NCI-H146 treated with DMSO at 0.1 percent for 48 hours (cell line): ENCODE results near the gene KLF1.
A peak's percentile ranks its signal among the peaks of the same experiment; 100 is the strongest.
"Not testable (repeated sequence)": the region's sequence is repeated elsewhere in the genome, so short reads cannot be mapped to it uniquely, and the experiment has no call there.

Source experiments
- DNase-seq: peaks from one replicate; lab custom pipeline; 2025; ENCODE audit not compliant: unreplicated experiment; lab: John Stamatoyannopoulos, UW

KLF1 gene

GRCh38 chr19:12868540-12869112, 18.4 kb downstream of the KLF1 start:
- no peak for DNase-seq

GRCh38 chr19:12867120-12868099, 19.6 kb downstream of the KLF1 start:
- DNase-seq = no peak

- no peak for DNase-seq
These were observed 20.4 kb downstream of the KLF1 start for GRCh38 chr19:12866416-12867119.

- no peak for DNase-seq
These were observed 21.1 kb downstream of the KLF1 start for GRCh38 chr19:12865746-12866415.

GRCh38 chr19:12864721-12865715, 22.0 kb downstream of the KLF1 start:
- DNase-seq = no peak

GRCh38 chr19:12864143-12864542, 22.9 kb downstream of the KLF1 start:
- no peak for DNase-seq

- DNase-seq = no peak
These were observed 27.5 kb downstream of the KLF1 start for GRCh38 chr19:12859546-12859945.

GRCh38 chr19:12858041-12858928, 28.7 kb downstream of the KLF1 start:
- DNase-seq = no peak

- DNase-seq = no peak
These were observed 30.3 kb downstream of the KLF1 start for GRCh38 chr19:12856653-12857052.

- peak; percentile 38 for DNase-seq
These were observed 39.6 kb downstream of the KLF1 start for GRCh38 chr19:12847159-12848139.

- DNase-seq = not testable (repeated sequence)
These were observed 40.4 kb downstream of the KLF1 start for GRCh38 chr19:12846613-12847012.

GRCh38 chr19:12843999-12844732, 42.8 kb downstream of the KLF1 start:
- DNase-seq = no peak

- no peak for DNase-seq
These were observed 43.7 kb downstream of the KLF1 start for GRCh38 chr19:12843328-12843727.

GRCh38 chr19:12842511-12842910, 44.5 kb downstream of the KLF1 start:
- no peak for DNase-seq

- no peak for DNase-seq
These were observed 45.9 kb downstream of the KLF1 start for GRCh38 chr19:12841094-12841493.

- no peak for DNase-seq
These were observed 46.6 kb downstream of the KLF1 start for GRCh38 chr19:12840091-12841079.
